HG03139 (cell line): Measurements from ENCODE around the gene CDH18.
"Not testable (repeated sequence)": the region's sequence is repeated elsewhere in the genome, so short reads cannot be mapped to it uniquely, and the experiment has no call there.

Source experiments
- ATAC-seq: cut with Tn5 transposase; IDR thresholded peaks from one replicate; pipeline ENCODE4 v1.9.1; 2021; ENCODE audit not compliant: unreplicated experiment

The CDH18 gene

DNA sequence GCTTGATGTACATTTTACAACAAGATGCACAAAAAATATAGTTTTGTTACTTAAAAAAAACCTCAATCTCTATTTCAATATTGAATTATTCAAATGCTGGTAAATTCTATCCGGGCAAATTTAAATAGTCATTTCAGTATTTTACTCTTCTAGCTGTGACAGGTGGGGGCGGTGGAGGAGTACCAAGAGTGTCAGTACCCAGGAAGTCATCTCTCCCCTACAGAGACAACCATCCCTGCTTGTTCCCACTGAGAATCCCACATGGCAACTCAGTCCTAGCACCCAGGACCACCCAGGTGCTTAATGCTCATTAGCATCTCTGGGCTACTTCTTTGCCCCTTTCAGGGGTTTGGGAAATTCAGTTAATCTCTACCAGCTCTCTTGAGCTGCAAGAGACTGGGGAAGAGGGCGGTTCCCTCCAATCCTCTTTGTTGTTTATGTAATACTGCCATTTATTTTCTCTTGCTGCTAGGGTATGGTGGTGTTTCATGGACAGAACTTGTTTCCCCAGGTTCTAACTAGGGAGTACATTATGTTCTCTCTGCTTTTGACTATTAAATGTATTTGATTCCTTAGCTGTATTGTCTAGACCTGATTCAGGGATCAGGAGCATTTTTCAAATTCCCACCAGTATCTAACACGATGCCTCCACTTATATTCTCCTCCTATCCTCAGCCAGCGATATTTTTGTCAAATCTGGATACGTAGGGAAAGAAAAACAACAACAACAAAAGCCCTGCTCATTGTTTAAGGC is 122.5 kb downstream of the CDH18 start:
- no peak for ATAC-seq

DNA sequence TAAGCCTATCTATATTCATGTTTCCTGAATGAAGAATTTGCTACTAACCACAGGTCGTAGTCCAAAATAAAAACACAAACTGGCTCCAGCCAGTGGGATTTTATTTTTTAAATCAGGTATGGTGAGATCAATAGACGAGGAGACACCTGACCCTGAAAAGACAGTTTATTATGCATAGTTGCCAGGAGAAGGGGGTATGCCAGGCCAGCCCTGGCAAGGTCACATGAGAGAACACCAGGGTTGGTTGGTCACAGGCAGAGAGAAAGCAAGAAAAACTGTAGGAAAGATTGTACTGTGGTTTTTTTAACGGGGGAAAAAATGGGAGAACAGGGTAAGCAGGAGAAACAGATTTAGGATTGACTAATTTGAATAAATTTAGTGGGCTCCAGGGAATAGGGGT is 125.3 kb downstream of the CDH18 start:
- ATAC-seq, result no peak

DNA sequence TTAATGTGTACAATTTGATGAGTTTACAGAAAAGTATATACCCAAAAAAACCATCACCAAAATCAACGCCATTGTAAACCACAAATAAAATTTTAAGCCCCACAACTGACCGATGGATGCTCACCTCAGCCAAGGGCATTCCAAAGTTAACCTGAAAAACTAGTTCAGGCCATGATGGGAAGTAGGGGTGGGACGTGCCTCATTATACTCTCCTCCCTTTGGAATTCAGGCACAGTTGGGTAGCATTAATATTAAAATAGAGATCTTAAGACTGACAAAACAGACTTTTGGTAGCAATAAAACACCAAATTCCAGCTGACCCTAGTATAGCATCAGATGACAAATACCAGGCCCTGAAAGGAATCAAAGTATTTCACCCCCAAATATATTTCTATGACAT is 129.0 kb downstream of the CDH18 start:
- no peak for ATAC-seq

DNA sequence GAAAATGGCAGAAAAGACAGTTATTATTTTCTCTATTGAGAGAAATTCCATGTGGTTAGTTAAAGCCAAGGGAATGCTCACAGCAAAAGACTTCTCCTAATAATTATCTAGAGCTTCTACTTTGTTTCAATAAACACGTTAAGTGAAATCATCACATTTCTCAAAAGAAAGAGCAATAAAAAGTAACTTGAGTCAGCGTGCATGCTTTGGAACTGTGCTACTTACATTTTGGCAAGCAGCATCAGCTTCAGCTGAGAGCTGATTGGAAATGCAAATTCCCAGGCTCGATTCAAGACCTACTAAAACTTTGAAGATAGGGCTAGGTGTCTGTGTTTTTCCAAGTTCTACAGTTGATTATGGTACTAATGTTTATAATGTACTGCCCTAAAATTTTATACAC is 132.1 kb downstream of the CDH18 start:
- no peak for ATAC-seq

DNA sequence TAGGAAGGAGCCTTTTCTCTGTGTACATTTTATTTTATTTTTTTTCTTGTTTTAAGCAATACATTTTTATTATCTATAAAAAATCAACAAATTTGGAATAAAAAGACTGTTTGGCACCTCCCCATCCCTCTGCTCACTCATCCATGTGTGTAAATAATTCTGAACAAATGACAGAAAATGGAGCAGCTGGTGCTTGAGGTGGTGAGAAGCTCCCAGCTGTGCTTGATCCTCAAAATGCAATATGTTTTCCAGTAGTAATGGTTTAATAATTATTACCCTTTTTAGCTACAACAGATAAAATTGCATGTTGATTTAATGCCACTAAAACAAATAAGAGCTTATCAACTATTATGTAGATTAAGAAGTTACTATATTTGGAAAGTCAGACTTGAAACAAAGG is 132.5 kb downstream of the CDH18 start:
- no peak for ATAC-seq

DNA sequence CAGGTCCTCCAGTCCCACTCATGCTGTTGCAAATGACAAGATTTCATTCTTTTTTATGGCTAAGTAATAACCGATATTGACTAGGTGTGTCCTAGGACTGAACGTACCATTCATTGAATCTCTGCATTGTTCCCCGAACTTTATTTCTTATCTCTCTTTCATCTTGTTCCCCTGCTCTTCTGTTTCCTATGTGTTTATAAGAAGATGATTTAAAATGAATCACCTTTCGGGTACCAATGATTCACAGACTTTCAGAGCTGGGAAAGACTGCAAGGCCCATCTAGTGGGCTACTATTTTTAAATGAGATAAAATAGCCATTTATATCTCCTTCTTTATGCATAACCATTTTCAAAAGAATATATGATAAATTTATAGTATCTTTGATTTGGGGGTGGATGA is 133.0 kb downstream of the CDH18 start:
- ATAC-seq, result no peak

DNA sequence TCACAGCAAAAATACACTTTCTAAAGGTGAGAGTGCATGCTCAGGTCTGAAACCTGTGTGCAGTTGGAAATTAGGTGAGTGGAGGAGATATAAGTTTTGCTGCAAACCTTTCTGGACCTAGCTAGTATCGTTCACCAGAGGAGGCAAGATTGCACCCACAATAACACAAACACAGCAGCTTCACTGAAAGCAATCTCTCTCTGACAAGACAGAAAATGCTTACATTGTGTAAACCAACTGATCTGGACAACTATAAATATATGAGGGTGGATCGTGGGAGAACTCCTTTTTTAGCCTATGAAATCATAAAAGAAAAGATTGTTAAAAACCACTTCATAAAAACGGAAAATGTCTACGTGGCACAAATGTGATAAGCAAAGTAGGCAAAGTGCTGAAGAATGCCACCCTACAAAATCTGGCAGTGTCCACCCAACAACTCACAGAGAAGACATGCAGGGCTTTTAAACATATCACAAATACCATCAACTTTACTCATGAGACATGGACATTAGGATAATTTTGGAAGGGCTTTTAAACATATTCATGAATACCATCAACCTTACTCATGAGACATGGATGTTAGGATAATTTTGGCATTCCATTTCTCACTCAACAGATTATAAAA is 134.3 kb downstream of the CDH18 start:
- no peak for ATAC-seq

DNA sequence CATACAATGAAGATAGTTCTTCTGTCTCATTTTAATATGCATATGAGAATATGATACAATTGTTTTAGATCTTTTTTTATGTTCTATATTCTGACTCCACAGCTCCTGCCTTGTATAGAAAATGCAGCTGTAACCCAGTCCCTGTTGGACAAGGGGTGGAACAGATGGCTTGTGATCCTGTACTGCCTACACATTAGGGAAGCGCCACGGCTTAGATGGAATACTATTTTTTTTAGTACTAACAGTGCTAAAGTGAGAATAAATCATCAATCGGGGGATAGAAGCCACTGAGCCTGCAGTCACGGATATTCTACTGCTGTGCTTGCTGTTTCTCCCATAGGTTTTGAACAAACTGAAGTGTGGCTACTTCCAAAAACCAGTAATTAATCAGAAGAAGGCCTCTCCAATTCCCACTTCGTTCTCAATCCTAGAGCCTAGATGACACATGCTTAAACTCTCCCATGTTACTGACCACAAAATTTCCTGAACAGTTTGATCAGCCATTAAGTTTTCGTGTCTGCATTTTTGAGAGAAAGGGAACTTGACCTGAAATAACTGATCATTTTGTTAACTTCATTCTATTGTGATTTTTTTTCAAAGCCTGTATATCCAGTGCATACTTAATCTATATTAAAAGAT is 150.3 kb downstream of the CDH18 start:
- no peak for ATAC-seq

DNA sequence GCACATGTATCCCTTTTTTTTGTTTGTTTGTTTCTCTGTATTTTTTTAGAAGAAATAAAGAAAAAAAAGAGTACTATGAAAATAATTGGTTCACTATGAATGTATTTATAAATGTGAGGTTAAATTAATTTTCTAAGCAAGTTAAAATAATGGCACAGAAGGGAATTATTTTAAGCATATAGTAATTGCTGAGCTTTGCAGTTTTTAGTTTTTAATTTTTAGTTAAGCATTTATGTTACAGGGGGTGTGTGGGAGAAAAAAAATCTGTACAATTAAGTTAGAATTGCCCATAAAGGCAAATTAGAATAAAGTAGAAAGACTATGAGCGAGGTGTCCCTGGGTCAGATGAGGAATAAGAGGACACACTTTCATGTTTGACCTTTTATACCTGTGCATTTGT is 152.6 kb downstream of the CDH18 start:
- no peak for ATAC-seq

DNA sequence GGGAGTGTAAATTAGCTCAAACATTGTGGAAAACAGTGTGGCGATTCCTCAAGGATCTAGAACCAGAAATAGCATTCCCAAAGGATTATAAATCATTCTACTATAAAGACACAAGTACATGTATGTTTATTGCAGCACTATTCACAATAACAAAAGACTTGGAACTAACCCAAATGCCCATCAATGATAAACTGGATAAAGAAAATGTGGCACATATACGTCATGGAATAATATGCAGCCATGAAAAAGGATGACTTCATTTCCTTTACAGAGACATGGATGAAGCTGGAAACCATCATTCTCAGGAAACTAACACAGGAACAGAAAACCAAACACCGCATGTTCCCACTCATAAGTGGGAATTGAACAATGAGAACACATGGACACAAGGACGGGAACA is 175.3 kb downstream of the CDH18 start:
- ATAC-seq, result not testable (repeated sequence)

DNA sequence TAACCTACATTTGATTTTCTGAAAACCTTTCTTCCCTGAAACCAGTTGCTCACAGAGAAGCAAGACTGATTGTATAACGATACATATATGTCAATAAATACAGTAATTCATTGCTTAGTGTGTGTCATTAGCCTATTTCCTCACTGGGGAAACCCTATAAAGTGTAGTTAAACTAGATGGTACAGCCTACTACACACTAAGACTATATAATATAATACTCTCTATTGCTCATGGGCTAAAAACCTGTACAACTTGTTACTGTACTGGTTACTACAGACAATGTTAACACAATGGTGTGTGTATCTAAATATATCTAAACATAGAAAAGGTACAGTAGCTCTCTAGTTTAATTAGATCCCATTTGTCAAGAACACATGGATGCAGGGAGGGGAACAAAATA is 181.2 kb downstream of the CDH18 start:
- ATAC-seq, result no peak

DNA sequence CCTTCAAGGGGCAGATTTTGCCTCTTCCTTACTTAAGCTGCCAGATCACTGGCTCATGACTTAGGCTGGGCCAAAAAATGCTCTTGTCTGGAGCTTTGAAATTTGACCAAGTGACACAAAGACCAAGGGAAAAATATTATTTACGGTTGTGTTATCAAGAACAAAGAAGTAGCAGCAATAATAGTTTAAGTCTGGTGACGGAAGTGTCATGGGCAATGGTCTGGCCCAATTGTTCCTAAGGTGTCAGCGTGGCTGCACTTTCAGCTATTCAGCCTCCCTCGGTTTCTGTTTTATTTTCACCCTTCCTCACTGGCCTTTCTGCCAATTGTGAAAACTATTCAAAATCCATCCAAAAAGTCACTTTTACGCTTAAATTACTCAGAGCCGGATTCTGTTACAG is 185.3 kb downstream of the CDH18 start:
- ATAC-seq, result no peak

DNA sequence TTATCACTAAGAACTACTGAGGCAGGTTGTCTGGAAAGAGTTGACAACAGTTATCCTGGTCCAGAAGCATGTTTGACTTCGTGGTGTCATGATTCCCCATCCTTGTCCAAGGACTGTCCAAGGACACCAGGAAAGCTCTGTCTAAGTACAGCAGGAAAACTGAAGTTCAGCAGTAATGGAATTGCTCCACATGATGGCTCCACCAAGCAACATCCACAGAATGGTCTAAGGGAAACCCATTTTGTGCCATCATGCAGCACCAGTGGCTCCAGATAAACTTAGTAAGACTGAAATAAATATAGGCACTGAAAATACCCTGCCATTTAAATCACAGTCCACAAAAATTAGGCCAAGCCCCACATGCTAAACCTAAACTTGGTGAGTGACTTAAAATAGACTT is 192.8 kb downstream of the CDH18 start:
- no peak for ATAC-seq

DNA sequence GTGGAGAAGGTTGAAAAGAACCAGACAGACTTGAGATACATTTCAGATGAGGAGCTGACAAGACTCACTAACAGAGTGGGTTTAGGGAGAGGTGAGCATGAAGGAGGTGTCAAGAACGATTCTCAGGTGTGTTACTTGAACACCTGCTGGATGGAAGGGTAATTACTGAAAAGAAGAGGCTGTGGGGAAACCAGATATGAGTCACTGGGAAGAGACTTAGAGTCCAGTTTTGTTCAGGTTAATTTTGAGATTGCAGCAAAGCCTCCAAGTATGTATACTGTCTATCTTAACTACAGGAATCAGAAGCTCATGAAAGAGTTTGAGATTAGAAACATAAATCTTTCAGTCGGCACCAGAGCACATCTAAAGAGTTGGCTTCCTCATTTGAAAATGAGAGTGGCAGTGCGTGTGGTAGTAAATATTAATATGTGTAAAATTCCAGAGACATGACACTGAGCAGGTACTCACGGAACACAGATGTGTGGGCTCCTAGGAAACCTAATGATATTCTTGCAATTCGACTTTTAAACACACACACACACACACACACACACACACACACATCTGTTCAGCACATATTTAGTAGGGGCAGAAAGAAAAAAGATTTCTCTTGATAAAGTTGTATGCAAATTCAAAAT is 197.1 kb downstream of the CDH18 start:
- ATAC-seq, result no peak

DNA sequence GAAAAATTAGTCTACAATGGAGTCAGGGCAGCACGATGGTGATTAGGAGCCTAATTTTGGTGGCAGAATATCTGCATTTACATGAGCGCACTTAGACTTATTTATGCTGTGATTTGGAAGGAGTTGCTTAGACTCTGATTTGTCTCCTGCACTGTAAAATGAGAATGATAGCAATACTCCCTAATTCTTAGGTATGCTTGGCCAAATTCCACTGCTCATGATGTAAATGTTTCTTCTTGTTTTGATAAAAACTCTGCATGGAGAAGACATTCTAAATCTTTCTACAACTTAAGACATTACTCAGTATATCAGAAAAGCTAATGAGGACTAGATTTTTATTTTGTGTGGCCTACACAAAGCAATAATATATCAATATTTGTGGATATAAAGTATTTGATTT is 205.4 kb downstream of the CDH18 start:
- ATAC-seq, result no peak

DNA sequence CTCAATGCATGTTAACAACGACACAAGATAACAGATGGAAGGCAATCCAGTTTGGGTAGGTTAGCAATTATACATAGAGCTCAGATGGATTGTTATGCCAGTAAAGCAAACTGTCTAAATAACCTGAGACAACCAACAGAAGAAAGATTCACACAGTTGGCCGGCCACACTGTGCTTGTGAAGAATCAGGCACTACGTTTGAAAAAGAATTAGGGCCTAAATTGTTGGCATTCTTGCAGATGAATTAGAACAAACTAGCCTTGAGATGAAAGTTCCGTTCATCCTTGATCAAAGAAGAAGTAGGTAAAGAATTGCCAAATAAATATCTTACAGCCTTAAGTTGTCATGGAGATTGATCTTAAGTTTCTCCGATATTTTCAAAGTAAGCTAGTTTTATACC is 210.6 kb downstream of the CDH18 start:
- no peak for ATAC-seq

DNA sequence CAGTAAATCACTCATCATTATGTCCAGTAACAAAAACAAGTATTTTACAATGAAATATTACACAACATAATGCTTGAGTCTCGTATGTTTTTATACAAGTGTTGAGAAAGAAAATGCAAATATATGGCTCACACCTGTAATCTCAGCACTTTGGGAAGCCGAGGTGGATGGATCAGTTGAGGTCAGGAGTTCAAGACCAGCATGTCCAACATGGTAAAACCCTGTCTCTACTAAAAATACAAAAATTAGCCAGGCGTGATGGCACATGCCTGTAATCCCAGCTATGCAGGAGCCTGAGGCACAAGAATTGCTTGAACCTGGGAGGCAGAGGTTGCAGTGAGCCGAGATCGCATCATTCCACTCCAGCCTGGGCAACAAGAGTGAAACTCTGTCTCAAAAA is 211.1 kb downstream of the CDH18 start:
- not testable (repeated sequence) for ATAC-seq

DNA sequence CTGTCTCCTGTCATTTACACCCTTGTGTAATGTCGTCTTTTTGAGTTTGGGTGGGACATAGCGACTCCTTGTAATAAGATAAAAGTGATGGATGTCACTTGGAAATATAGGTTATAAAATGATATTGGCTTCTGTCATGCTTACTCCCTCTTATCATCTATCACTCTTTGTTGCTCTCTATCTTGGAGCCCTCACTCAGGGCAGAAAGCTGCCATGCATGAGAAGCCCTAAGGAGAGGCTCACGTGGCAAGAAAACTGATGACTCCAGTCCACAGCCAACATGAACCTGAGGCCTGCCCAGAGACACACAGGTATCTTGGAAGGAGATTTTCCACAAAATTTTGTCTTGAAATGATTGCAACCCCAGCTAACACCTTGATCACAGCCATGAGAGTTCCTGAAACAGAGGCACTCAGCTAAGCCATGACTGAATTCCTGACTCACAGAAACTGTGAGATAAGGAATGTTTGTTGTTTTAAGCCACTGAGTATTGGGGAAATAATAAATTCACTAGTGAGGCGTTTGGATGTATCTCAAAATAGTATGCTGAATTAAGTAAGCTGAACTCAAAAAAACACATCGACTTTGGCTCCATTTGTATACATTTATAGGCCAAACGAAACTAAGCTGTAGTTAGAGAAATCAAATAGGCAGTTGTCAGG is 216.7 kb downstream of the CDH18 start:
- no peak for ATAC-seq

DNA sequence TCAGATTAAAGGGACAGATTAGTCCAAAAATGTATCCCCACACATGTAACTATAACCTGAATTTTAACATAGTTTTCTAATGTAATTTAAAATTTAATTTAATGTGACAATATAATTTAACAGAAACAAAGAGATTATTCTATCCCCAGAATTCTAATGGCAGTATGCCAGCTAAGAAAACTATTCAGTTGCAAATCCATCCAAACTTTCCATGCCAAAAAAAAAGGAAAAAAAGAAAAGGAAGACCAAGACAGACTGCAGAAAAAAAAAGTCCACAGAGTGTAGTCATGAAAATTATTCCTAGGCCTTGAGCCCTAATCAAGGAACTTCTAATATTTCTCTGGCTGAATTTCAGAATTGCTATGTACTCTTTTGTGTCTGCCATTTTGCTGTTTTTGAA is 217.6 kb downstream of the CDH18 start:
- ATAC-seq, result no peak

DNA sequence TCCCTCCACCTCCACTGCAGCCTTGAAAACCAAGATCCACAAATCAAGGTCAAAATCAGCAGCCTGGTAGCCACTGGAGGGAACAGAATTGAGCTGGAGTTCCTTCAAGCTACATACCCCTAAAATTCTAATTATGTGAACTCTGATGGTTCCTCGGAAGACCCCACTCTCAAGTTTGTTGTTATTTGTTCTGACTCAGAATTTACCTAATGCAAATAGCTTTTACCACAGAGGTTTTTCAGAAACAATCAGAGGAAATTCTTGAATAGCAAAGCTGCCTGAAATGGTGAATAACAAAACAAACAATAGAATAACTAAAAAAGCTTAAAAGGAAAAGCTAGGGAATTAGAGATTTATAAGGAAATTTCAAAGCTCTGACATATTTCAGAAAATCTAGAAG is 220.0 kb downstream of the CDH18 start:
- ATAC-seq, result no peak

DNA sequence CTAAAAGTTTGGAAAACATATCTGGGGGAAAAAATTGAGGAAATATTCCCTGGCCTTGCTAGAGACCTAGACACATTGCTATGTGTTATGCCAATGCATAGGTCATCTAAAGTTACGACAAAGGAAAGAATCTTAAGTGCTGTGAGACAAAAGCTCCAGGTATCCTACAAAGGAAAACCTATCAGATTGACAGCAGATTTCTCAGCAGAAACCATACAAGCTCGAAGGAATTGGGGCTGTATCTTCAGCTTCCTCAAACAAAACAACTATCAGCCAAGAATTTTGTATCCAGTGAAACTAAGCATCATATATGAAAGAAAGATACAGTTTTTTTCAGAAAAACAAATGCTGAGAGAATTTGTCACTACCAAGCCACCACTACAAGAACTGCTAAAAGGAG is 234.4 kb downstream of the CDH18 start:
- no peak for ATAC-seq
